Ascending aorta (tissue), 2 donors: ENCODE data around the gene ZMAT3. TPM values are rescaled to one million over a fixed set of nuclear protein-coding genes. Genes with fewer than 3 reads are reported as not detected.

Source experiments
- DNase-seq, 2 donors: peaks; one replicate each; pipeline ENCODE4 v3.0.0-alpha.2; 2019; ENCODE audit warnings: low spot score in 2 of 2
- H3K27ac ChIP-seq, 2 donors: fragments of 200-600 bp; sonication (generic); one replicate each; pipeline ENCODE4 v1.5.1; 2016 to 2017; ENCODE audit warnings: mild to moderate bottlenecking in 1 of 2
- H3K27me3 ChIP-seq: fragments of 200-600 bp; sonication (generic); one replicate; pipeline ENCODE4 v1.5.1; 2017
- H3K36me3 ChIP-seq, 2 donors: fragments of 200-600 bp; sonication (generic); one replicate each; pipeline ENCODE4 v1.5.1; 2016
- H3K4me1 ChIP-seq, 2 donors: fragments of 200-600 bp; sonication (generic); one replicate each; pipeline ENCODE4 v1.5.1; 2016 to 2017; ENCODE audit warnings: mild to moderate bottlenecking in 1 of 2
- H3K4me3 ChIP-seq, 2 donors: fragments of 200-600 bp; sonication (generic); one replicate each; pipeline ENCODE4 v1.5.1; 2016 to 2017; ENCODE audit warnings: mild to moderate bottlenecking in 1 of 2
- H3K9me3 ChIP-seq, 2 donors: fragments of 200-600 bp; sonication (generic); one replicate each; pipeline ENCODE4 v1.5.1; 2016
- CTCF ChIP-seq, 3 experiments: fragments of 200-600 bp in 2 of 3; fragments of 450-650 bp in 1 of 3; sonication (generic) in 2 of 3; IDR thresholded peaks; one replicate each; pipeline ENCODE4 v1.5.1; 2016 to 2019; ENCODE audit warnings: antibody characterized with exemption in 3 of 3, mild to moderate bottlenecking in 1 of 3, moderate library complexity in 1 of 3
- intact Hi-C: fragments of 100-400 bp; cut with DNase I; formaldehyde crosslinking; loops from one replicate; pipeline ENCODE4 v1.15.1; 2023
- total RNA-seq: library from RNA; depleted of rRNA; stranded (reverse); fragments of >200 nt; gene quantifications from one replicate; pipeline ENCODE4 v1.1.0, GENCODE V29; 2016

The ZMAT3 gene
- total RNA-seq, 1 donor from 2014 or later: 38.0 TPM

- Histone ChIP-seq H3K4me3 (peak overlapping the region; percentile 75 to 91), H3K4me1 (peaks cover 0 to 11% of the 10 kb centered on the region in 2 donors), H3K27ac (peak overlapping the region in 1 of 2 donors; percentile 76), H3K27me3 (no peaks in the 10 kb centered on the region), H3K9me3 (no peaks in the 10 kb centered on the region), H3K36me3 (peaks cover 6 to 22% of the 10 kb centered on the region in 2 donors)
- intact Hi-C loops: loop anchor here (5.0 to 10.0 kb wide), 4 partner anchors 53 to 382 kb away; partner anchors contain the start of genes GNB4 and PIK3CA
- DNase-seq: no peak
- TF ChIP-seq CTCF (IDR thresholded peaks at IDR 0.05): no peak
These were observed 1.7 kb downstream of the ZMAT3 start for GRCh38 chr3:179069762-179070390.

DNA sequence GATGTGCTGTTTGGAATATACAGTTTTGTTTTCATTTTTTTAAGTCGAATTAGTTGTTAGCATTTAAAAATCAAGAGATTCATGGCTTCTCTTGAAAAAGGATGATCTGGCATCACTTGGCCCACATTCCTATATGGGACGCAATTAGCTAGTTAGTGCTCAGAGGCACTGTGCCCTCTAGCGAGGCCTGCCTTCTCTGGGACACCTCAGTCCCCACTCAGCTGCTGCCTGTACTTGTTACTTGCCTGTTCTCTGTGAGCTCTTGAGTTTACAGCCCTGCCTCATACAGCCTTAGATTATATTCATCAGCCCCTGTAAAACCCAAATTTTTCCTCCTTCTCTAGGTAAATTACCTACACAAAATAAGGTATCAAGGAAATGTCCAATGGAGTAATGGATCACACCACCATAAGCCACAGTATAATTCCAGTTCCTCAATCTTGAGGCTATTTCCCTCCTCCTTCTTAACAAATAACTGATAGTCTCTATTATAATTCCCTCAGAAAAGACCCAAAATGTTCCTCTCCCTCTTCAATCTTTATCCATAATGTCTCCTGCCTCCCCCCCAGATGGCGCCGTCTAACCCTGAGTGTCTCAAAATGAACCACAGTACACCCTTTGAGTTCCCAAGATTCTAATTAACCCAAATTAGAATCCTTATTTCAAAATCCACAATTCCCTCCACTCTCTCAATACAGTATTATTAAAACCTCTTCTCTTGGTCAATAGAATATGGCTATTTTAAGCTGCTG, 2.7 kb downstream of the ZMAT3 start:
- no peak overlapping the region for H3K27ac ChIP-seq

DNA sequence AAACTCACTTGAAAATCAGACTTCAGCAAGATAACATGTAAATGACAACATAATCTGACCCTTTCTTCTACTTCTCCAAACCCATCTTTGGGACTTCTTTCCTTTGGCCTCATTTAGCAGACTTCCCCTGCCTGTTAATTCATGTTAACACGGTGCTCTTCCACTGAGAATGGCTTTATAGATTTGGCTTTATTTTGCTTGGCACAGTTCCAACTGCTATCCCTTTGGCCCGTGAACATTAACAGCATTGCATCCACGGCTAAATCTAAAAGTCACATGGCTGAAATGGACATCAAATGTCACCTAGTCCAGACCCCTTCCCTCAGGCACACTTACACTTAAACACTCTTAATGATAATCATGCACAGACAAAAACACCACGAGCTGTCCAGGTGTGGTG, 3.8 kb downstream of the ZMAT3 start:
- H3K27me3 ChIP-seq: no peaks in the 10 kb centered on the region
- DNase-seq: no peak
- peaks cover 0 to 11% of the 10 kb centered on the region in 2 donors for H3K4me1 ChIP-seq
- H3K36me3 ChIP-seq: peaks cover 6 to 25% of the 10 kb centered on the region in 2 donors
- intact Hi-C loops: no loop called here
- no peak for TF ChIP-seq CTCF (IDR thresholded peaks at IDR 0.05)
- no peak overlapping the region for H3K4me3 ChIP-seq
- no peaks in the 10 kb centered on the region for H3K9me3 ChIP-seq
- no peak overlapping the region for H3K27ac ChIP-seq

More for the DNA sequence above, 2.7 kb downstream of the ZMAT3 start:
- H3K27me3 ChIP-seq: no peaks in the 10 kb centered on the region
- H3K36me3 ChIP-seq: peaks cover 6 to 25% of the 10 kb centered on the region in 2 donors
- peaks cover 0 to 11% of the 10 kb centered on the region in 2 donors for H3K4me1 ChIP-seq
- TF ChIP-seq CTCF (IDR thresholded peaks at IDR 0.05): no peak
- intact Hi-C loops: no loop called here
- no peaks in the 10 kb centered on the region for H3K9me3 ChIP-seq
- H3K4me3 ChIP-seq: peak overlapping the region in 1 of 2 donors; percentile 75
- no peak for DNase-seq

DNA sequence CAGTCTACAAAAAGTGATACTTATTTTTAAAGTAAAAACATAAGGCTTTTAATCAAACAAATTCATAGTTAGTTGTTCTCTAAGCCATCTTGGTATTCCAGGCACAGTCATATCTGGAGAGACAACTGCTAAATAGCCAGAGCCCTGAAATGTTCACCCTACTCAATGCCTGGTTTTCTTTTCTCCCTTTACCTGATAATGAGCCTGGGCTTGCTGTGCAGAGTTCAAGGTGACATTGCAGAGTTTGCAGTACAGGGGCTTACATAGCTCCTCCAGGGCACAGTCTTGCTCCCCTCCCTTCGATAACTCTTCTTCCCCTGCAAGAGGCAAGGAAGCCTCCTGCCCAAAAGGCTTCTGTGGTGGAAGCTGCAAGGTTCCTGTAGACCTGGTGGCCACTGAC, 4.3 kb downstream of the ZMAT3 start:
- H3K4me3 ChIP-seq: no peak overlapping the region
- H3K9me3 ChIP-seq: no peaks in the 10 kb centered on the region
- TF ChIP-seq CTCF (IDR thresholded peaks at IDR 0.05): no peak
- peaks cover 0 to 10% of the 10 kb centered on the region in 2 donors for H3K4me1 ChIP-seq
- DNase-seq: no peak
- H3K27ac ChIP-seq: no peak overlapping the region
- peaks cover 6 to 25% of the 10 kb centered on the region in 2 donors for H3K36me3 ChIP-seq
- intact Hi-C loops: no loop called here
- H3K27me3 ChIP-seq: no peaks in the 10 kb centered on the region

- no peaks in the 10 kb centered on the region for H3K27me3 ChIP-seq
- TF ChIP-seq CTCF (IDR thresholded peaks at IDR 0.05): no peak
- H3K4me1 ChIP-seq: peaks cover 0 to 8% of the 10 kb centered on the region in 2 donors
- intact Hi-C loops: no loop called here
- H3K27ac ChIP-seq: no peak overlapping the region
- no peak overlapping the region for H3K4me3 ChIP-seq
- H3K9me3 ChIP-seq: no peaks in the 10 kb centered on the region
- peaks cover 6 to 25% of the 10 kb centered on the region in 2 donors for H3K36me3 ChIP-seq
- no peak for DNase-seq
These were observed 7.6 kb downstream of the ZMAT3 start for GRCh38 chr3:179063945-179064560.
